HG03565 (cell line): ENCODE data around the gene GSN.
"Not testable (repeated sequence)": the region's sequence is repeated elsewhere in the genome, so short reads cannot be mapped to it uniquely, and the experiment has no call there.

Experiments
- ATAC-seq: cut with Tn5 transposase; IDR thresholded peaks from one replicate; pipeline ENCODE4 v1.9.1; 2021; ENCODE audit warnings: mild to moderate bottlenecking, moderate library complexity; ENCODE audit not compliant: unreplicated experiment

The GSN gene

DNA sequence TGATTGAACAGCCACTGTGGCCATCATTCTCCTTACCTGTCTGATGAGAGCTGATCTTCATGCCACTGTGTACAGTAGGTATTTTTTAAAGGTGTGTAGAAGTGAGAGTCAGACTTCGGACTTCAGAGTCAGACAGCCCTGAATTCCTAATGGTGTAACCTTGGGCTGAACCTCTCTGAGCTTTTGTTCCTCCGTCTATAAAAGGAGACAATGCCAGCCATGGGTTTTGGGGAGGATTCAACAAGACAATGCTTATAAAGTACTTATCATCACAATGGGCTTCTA lies 18.7 kb downstream of the GSN start:
- no peak for ATAC-seq

DNA sequence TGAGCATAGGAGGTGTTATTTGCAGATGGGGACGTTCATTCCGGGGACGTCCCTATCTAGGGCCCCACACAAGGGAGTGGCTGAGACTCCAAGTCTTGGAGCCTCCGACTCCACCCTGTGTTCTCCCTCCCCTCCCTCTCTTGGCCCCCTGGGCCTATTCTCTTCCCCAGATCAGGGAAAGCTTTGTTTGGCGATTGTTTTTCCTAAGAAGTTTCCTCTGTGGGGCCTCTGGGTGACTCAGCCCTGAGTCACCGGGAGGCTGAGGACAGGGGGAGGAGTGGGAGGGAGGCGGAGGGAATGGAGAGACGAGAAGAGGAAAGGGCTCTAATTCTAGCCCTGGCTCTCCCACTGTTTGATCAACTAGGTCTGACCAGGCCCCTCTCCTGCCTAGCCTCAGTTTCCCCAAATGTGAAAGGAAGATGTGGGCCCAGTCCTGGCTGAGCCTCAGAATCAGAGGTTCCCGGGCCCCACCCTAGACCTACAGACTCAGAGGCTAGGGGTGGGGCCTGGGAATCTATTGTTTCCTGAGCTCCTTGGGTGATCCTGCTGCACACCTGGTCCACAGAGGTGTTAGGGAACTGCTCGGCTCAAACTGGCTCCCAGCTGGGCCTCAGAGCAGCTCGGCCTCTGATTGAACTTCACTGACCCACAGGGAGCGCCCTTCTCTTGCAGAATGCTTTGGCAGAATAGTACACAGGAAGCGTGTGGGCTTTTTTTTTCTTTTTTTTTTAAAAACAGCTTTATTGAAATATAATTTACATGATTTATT lies 19.2 kb downstream of the GSN start:
- ATAC-seq, result no peak

DNA sequence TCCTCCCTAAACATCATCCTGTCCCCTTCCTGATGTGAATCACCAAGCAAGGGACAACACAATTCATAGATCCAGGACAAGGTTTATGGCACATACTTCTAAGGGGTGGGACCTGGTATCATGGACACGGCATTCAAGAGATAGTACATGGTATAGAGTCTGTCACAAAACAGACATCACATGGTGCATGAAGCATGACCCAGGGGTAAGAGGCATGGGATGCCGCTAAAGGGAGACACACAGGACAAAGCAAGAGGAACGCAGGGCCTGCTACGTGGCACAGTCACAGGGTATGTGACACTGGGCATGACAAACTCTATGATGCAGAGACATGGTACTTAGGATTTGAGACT lies 20.7 kb downstream of the GSN start:
- ATAC-seq, result no peak

DNA sequence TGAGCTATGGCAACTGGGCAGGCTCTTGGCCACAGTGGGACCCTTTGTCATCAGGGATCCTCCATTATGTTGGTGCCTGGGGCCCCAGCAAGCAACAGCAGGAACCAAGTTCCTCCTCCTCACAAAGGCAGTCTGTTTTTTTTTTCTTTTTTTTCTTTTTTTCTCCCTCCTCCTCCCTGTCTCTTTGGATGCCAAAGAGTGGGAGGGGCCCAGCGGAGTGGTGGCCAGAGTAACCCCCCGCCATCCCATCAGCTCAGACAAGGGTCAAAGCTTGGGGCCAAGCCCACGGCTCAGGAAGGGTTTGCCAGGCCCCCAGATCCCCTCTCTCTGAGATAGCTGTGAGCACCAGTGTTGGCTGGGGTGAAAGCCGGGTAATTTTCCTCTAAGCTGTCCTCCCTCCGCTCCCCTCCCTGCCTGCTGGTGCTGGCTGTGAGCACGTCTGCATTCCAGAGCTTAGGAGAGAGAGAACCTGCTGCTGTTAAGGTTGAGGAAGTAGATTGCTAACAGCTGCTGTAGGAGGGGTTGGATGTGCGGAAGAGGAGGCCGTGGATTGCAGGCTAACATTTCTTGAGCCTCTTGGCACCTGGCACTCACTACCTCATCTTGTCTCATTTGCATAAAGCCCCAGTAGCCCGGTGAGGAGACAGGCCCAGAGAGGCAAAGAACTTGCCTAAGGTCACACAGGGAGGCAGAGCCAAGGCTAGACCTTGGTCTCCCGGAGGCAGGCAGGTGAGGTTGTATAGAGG lies 21.2 kb downstream of the GSN start:
- no peak for ATAC-seq

DNA sequence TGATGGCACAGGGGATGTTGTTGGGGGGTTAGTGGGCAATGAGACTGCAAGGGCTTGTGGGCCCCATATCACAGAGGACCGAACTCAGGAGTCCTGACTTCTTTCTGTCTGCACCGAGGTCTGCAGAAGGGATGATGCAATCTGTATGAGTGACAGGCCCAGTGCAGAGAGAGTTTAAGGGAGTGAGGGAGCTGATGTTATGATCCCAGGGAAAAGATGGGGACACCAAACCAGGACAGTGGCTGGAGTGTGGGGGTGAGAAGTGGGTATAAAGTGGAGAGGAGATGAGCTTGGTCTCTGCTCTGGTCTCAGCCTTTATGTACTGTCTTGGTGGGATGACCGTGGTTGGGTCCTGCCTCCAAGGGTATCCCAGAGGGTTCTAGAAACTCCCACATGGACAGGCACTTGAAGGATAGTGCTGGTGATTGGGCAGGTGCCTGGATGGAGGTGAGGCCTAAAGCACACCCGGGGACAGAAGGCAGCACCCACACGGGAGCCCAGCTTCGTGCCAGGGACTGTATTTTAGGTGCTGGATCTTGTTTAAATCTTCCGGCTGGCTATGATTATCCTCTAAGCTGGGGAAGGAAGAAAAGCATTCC lies 21.9 kb downstream of the GSN start:
- ATAC-seq, result no peak

DNA sequence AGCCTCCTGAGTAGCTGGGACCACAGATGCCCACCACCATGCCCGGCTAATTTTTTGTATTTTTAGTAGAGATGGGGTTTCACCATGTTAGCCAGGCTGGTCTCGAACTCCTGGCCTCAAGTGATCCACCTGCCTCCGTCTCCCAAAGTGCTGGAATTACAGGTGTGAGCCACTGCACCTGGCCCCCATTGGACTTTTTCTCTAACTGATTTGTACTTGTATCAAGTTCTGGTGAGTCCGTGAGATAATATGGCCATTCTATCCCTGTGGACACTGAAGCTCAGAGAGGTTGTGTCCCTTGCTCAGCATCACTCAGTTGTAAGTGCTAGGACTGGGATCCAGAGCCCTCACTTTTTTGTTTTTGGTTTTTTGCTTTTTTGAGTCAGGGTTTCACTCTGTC lies 23.6 kb downstream of the GSN start:
- ATAC-seq, result not testable (repeated sequence)

DNA sequence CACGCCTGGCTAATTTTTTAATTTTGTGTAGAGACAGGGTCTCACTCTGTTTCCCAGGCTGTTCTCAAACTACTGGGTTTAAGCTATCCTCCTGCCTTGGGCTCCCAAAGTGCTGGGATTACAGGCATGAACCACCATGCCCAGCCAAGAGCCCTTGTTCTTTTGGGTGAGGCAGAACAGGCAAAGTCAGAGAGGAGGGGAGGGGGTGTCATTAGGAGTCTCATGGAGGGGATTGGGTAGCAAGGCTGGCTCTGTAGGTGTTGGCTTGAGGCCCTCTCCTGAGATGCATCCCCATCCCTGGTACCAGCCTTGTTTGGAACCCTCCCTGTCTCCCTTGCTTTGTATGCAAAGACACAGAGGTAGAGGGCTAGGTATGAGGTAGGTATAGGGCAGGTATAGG lies 24.1 kb downstream of the GSN start:
- no peak for ATAC-seq

DNA sequence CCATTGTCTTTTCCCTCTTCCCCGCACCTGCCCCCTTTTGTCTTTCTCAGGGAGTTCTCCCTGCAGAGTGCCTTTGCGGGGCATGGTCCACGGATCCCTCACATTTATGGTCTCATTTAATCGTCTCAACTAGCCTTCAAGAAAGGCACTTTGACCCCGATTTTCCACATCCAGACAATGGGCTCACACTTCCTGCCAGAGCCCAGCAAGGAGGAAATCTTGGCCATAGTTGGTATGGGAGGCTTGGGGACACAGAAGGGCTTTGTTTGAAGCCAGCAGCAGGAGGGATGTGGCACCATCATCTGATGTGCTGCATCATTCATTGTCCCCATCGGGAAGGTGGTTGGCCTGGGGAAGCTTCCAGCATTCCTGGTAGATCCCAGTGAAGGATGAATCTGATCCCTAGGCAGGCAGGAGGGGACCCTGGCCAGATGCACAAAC lies 24.9 kb downstream of the GSN start:
- no peak for ATAC-seq

DNA sequence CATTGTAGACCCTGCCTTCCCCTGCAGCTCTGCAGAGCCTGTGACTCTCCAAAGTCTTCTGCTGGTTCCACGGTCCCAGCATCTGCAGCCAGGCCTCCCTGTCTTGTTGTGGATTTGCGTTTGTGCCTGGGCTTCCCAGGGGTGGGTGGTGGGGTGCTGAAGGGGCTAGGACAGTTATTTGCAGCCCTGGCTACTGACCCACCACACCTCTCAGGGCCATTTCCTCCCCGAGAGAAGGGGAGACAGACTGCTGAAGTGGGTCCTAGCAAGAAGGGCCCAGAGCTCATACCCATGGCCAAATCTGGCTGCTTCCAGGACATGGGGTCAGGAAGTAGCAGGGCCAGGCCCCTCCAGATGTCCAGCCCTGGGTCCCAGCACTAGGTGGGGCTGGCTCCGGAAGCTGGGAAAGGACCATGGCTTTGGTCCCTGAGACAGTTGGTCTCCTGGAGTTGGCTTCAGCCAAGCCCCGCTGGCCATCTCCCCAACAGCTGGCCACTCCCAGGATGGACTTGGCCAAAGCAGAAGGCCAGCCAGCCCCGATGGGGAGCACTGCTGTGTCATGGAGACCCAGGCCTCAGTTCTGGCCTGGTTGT lies 26.3 kb downstream of the GSN start:
- ATAC-seq, result no peak

DNA sequence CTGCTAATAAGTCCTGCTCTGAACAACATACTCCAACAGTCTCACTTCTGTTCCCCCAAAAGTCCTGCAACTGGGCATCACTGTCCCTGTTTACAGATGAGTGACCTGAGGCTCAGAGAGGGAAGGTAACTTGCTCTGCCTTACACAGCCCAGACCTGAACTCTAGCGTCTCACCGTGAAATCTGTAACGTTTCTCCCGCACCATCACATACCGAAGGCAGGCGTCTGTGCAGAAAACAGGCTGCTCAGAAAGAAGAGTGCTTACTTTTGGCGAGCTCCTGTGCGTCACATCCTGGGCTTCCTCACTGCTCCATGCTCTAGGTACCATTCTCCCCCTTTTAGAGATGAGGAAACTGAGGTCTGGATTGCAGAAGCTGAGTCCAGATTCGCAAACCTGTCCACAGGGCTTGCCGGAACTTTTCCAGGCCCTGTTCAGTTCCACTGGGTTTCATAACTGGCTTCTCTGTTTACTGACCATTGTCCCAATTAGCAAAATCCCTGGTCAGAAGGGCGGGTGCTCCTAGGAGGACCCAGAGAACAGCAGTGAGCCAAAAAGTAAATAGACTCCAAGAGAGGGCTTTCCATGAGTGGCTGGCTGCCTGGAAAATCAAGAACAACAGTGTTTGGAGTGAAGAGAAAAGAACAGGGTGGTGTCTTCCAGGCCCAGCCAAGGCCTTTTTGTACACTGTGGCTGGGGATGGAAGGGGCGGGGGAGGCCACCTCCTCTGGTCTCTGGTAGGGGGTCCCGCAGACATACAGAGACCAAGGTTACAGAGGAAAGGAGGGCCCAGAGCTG lies 27.1 kb downstream of the GSN start:
- ATAC-seq, result no peak

DNA sequence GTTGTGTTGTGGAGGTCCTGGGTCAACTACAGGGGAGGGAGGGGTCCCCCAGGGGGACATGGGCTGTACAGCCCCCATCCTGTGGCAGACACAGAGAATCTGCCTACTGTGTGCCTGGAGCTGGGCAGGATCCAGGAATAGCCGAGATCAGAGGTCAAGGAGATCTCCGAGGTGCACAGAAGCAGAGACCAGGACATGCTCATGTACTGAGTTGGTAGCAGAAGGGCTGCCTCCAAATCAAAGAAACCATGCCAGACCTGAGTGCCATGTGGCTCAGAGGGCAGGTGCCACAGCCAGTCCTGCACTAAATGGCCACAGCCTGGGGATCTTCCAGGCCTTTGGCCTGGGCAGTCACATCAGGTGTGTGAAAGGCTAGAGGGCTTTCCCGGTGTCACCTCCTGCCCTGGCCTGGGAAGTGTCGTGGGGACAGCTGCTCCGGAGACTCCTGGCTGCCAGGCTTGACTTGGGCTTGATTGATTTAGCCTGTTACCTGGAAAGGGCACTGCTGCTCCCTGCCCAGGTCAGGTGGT lies 27.8 kb downstream of the GSN start:
- no peak for ATAC-seq

DNA sequence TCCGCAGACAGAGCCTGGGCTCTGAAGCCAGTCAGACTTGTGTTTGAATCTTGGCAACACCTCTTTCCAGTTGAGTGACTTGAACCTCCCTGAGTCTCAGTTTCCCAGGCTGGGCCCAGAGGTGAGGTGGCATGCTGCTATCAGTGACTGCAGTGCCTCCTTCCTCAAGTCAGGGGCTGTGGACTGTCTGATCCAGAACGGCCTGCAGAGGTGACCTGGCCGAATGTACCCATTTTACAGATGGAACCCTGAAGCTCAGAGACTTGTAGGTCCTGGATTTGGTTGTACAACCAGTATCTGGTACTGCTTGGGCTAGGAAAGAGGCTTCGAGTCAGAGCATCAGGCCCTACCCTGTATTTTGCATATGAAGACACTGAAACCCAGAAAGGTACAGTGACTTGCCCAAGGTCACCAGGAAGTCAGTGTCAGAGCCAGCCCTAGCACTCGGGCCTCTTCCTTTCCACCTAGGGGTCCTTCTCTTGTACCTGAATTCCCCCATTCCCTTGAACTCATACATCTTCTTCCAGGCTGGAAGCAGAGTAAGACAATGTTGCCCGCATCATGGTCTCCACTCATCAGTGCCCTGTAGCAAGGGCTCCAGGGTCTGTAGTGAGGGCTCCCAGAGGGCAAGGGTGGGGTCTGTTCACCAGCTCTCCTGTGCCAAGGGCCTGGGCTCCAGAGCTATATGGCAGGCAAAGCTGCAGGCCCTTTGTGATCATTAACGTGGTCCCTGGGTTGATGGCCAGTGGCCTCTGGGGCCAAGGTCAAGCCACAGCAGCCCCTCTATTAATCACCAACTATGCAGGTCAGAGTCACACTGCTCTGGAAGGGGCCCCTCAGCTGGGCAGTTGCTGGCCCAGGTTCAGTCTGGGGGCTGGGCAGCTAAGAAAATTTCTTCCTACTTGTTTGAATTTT lies 28.5 kb downstream of the GSN start:
- ATAC-seq, result no peak

DNA sequence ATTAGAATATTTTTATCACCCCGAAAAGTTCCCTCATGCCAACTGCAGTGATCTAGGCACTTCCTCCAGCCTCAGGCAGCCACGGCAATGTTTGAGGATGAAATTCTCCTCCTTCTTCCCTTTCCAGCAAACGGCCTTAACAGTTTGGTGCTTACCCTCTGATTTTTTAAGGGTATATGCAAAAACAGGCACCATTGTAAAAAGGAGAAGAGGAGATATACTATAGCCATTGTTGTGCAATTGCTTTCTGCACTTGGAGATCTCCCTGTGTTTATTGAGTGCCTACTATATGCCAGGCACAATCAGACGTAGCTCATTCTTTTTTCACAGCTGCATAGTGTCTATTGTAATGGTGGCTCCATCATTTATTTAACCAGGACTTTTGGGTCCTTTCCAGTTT lies 29.4 kb downstream of the GSN start:
- ATAC-seq, result no peak

DNA sequence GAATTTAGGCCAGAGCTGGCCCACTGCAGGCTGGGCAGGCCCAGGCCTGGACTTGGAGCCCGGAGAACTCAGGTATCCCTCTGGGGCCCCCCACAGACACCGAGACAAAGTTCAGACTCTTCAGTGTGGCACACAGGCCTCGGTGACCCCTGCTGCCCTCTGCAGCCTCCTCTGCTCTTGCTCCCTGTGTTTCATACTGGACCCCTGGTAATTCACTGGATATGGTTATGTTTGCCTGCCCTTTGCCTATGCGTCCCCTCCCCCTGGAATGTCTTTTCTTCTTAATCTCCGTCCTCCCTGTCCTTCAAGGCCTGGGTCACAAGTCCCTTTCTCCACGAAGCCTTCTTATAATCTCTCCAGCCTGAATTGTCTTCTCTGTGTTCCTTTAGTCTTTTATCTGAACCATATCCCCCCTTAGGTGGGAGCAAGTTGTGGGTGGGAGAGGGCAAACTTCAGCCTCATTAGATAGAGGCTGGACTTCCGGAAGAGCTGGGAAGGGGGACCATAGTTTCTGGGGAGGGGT lies 30.1 kb downstream of the GSN start:
- ATAC-seq, result no peak

DNA sequence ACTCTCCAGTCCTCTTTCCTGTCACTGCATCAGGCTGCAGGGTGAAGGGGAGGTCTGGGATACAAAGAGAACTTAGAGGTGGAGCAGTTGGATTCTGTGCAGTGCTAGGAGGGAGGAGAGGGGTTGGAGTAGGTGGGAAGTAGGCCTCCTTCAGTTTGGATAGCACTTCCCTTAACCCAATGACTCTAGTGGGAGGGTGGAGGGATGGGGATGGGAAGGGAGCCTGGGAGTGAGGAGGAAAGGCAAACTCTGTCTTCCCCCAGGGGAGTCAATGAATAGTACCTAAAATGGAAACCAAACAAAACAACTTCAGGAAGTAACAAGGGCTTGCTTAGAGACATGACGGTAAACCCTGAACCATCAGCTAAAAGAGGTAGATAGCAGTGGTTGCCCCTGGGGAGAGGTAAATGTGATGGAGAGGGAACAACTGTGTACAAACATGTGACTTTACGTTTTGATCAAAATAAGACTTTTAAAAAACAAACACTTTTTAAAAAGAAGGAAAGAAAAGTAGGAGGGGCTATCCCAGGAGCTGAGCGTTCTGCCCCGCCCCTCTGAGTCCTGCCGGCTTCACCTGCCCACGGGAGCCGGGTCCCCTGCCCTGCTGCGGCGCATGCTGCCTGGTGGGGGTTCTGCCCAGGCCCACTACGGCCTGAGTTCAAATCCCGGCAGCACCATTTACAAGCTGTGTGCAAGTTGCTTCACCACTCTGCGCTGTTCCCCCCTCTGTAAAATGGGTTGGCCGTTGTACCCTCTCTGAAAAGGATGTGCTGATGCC lies 30.9 kb downstream of the GSN start:
- no peak for ATAC-seq

DNA sequence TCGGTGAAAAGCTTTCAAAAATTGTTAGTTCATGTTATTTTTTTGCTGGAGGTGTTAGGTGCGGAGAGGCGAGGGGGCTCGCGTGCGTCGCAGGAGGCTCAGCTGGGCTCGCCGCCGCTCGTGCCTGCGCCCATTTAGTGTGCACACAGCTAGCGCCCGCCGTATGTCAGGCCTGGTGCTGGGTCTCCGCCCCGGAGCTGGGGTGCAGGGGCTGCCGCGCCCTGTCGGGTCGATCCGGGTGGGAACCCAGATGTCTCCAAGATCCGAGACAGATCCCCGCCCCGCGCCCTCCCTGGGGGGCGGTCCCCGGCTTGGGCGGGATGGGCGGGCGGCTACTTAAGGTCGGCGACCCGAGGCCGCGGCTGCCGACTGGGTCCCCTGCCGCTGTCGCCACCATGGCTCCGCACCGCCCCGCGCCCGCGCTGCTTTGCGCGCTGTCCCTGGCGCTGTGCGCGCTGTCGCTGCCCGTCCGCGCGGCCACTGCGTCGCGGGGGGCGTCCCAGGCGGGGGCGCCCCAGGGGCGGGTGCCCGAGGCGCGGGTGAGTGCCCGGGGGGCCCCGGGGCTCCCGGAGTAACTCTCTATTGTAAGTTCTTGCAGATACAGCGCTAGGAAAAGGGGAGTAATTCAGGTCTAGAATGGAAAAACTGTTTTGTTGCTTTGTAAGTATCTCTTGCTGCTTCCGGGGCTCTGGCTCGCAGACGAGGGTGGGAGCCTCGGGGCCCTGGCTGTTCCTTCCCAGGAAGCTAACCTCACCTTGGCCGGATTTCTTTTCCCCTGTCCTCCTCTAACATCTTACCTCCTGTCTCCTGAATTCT lies 31.7 kb downstream of the GSN start:
- ATAC-seq, result no peak

DNA sequence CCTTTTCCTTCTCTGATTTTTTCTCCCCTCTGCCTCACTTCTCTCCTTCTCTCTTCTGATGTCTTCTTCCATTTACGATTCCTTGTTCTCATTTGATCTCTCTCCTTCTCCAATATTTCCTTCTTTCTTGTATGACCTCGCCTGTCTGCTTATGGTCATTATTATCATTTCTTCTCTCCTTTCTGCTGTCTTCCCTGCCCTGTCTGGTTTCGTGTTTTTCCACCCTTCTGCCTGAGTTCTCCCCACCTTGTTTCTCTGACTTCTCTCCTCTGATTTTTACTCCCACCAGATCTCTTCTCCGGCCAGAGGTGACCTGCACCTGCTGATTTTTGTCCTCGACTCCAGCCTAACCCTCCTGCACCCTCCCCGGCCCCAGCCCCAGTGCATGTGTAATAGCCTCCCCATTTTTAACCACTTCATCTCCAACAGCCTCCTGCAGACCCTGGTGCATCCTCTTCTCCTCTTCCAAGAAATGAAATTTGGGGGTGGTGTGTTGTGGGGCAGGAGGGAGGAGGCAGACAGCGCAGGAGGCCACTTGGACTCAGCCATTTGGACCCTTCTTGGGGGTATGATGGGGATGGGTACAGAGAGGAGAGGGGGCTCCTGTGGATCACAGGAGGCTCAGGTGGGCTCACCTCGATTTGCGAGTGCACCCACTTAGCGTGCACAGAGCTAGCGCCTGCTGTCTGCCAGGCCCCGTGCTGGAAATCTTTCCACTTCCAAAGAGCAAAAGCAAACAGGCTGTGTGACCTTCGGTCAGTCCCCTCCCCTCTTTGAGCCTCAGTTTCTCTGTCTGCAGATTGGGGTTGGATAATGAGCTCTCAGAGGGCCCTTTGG lies 32.5 kb downstream of the GSN start:
- no peak for ATAC-seq
